T47D (cell line): ENCODE data around the gene RSPO4.

Experiments used
- DNase-seq, 2 experiments: peaks; one replicate each; pipeline versions ENCODE4 v3.0.0 to v3.0.0-alpha.2; 2011 to 2012; ENCODE audit warnings: low read depth in 1 of 2, low spot score in 1 of 2
- JUND ChIP-seq: IDR thresholded peaks from 2 replicates; pipeline ENCODE4 v1.6.1; 2012; ENCODE audit warnings: low read depth
- in situ Hi-C: cut with HindIII; loops from 2 replicates; pipeline ENCODE4 v1.10.0; 2016; ENCODE audit warnings: low sequenced_read_pairs, low pct_unique_long_range_greater_than_20kb

The RSPO4 gene

GRCh38 chr20:976033-976432 lies 26.1 kb downstream of the RSPO4 start:
- TF ChIP-seq JUND: no peak
- no peak for DNase-seq
- in situ Hi-C loops: no loop called here

- in situ Hi-C loops: no loop called here
- peak in 1 of 2 experiments; percentile 75 for DNase-seq
- TF ChIP-seq JUND: no peak
These were observed 28.3 kb downstream of the RSPO4 start for GRCh38 chr20:973785-974194.

- no peak for DNase-seq
- in situ Hi-C loops: no loop called here
- no peak for TF ChIP-seq JUND
These were observed 29.9 kb downstream of the RSPO4 start for GRCh38 chr20:972256-972655.

- no peak for TF ChIP-seq JUND
- no peak for DNase-seq
- in situ Hi-C loops: no loop called here
These were observed 30.8 kb downstream of the RSPO4 start for GRCh38 chr20:971346-971745.

- no peak for TF ChIP-seq JUND
- DNase-seq: no peak
- in situ Hi-C loops: no loop called here
These were observed 32.2 kb downstream of the RSPO4 start for GRCh38 chr20:969868-970267.

- no peak for TF ChIP-seq JUND
- peak; percentile 46 to 92 for DNase-seq
- in situ Hi-C loops: no loop called here
These were observed 34.0 kb downstream of the RSPO4 start for GRCh38 chr20:967796-968742.

GRCh38 chr20:965956-966355 lies 36.2 kb downstream of the RSPO4 start:
- in situ Hi-C loops: no loop called here
- no peak for TF ChIP-seq JUND
- no peak for DNase-seq

- TF ChIP-seq JUND: no peak
- no peak for DNase-seq
- in situ Hi-C loops: no loop called here
These were observed 38.3 kb downstream of the RSPO4 start for GRCh38 chr20:963795-964194.

- no peak for TF ChIP-seq JUND
- no peak for DNase-seq
- in situ Hi-C loops: no loop called here
These were observed 39.4 kb downstream of the RSPO4 start for GRCh38 chr20:962683-963082.

- in situ Hi-C loops: no loop called here
- TF ChIP-seq JUND: no peak
- DNase-seq: no peak
These were observed 39.9 kb downstream of the RSPO4 start for GRCh38 chr20:962223-962622.

GRCh38 chr20:961768-962167 lies 40.3 kb downstream of the RSPO4 start:
- no peak for TF ChIP-seq JUND
- in situ Hi-C loops: no loop called here
- DNase-seq: no peak

GRCh38 chr20:959996-960615 lies 42.0 kb downstream of the RSPO4 start:
- no peak for TF ChIP-seq JUND
- in situ Hi-C loops: no loop called here
- no peak for DNase-seq
